HG02885 (cell line): ENCODE results near the gene NCCRP1.
"Not testable (repeated sequence)": the region's sequence is repeated elsewhere in the genome, so short reads cannot be mapped to it uniquely, and the experiment has no call there.

ENCODE experiments used
- ATAC-seq: cut with Tn5 transposase; IDR thresholded peaks from one replicate; pipeline ENCODE4 v1.9.1; 2021; ENCODE audit warnings: mild to moderate bottlenecking; ENCODE audit not compliant: unreplicated experiment, poor library complexity

NCCRP1 gene

DNA sequence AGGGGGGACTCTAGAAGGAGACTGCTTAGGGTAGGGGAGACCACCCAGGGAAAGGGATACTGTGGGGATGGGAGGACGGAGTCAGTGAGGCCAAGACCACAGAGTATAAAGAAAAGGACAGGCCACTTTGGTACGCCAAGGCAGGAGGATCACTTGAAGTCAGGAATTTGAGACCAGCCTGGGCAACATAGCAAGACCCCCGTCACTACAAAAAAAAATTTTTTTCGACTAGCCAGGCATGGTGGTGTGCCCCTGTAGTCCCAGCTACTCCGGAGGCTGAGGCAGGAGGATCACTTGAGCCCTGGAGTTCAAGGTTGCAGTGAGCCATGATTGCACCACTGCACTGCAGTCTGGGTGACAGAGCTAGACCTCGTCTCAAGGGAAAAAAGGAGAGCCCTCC, 41.4 kb downstream of the NCCRP1 start:
- ATAC-seq: no peak

DNA sequence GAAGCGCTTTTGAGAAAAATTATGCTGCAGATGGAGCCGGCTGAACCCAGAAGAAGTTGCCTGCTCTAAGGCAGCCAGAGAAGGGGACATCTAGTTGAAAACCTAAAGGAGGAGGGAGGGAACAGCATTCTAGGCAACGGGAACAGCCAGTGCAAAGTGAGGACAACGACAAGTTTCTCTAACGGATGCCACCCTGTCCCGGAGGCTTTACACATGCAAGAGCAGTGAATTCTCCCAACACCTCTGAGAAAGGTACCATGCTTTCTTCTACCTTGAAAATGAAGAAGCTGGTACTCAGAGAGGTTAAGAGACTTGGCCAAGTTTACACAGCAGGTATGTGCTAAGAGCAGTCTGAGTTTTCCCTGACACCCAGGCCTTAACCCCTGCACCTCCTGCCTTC, 42.2 kb downstream of the NCCRP1 start:
- ATAC-seq: no peak

DNA sequence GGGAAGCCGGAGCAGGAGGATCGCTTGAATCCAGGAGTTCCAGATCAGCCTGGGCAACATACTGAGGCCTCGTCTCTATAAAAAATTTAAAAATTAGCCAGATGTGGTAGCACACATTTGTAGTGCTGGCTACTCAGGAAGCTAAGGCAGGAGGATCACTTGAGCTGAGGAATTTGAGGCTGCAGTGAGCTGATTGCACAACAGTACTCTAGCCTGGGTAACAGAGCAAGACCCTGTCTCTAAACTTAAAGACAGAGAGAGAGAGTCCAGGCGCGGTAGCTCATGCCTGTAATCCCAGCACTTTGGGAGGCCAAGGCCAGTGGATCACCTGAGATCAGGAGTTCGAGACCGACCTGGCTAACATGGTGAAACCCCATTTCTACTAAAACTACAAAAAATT, 43.7 kb downstream of the NCCRP1 start:
- no peak for ATAC-seq

DNA sequence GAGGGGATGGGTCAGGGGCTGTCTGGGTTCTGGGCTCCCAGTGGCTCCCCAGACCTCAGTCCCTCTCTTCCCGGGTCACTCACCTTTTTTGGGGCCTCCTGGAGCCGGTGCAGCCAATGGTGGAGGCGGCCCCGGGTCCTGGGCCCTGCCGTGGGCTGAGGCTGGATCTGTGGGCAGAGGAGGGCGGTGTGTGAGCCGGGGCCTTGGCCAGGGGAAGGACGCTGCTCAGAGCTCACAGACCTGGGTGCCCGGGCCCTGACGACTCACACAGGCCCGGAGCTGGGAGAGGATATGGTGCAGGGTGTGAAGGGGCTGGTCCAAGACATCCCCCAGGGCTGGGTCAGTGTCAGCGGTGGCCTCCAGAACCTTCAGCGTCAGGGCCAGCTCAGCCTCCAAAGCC, 47.0 kb downstream of the NCCRP1 start:
- not testable (repeated sequence) for ATAC-seq

DNA sequence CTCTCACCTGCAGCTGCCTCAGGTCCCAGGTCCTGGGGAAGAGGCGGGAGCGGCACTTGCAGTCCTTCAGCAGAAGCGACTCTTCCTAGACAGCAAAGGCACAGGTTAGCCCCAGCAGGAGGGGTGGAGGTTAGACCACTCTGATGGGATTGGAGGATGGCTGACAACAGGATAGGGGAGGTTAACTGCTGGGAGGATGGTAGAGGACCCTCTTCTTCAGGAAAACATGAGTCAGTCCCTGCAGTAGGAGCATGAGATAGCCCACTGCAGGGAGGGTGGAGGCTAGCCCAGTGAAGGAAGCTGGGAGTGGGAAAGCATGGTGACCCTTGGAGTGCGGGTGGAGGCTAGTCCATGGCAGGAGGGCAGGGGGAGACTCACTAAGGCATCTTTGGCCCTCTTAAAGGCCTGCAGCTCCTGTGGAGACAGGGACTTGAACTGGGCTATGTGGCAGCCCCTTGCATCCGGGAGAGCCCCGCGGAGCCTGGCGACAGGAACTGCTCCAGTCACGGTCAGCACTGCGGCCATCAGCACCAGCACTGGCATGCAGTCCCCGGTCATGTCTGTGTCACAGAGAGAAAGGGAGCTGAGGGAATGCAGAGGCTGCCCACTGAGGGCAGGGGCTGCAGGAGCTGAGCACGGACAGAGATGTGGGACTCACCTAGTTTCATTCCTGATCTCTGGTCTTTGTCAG, 47.8 kb downstream of the NCCRP1 start, which contains the start of gene IFNL3:
Gene IFNL3 (minus strand): TSS at position 597 of the 691 bp plus-strand sequence. CDS start 39 bp downstream, at position 558.
- not testable (repeated sequence) for ATAC-seq

DNA sequence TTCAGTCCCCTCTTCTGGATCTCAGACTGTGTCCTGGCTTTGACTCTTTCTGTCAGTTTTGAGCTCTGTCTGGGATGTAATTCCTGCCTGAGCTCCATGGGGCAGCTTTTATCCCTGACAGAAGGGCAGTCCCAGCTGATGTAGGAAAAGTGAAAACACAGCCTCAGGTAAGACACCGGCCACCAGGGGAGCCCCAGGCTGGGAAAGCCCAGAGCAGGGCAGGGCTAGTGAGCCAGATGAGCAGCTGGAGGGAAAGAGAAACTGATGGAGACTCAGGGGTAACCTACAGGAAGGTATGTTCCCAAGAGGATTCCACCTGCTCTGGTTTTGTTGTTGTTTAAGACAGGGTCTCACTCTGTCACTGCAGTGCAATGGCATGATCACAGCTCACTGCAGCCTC, 48.4 kb downstream of the NCCRP1 start:
- not testable (repeated sequence) for ATAC-seq

DNA sequence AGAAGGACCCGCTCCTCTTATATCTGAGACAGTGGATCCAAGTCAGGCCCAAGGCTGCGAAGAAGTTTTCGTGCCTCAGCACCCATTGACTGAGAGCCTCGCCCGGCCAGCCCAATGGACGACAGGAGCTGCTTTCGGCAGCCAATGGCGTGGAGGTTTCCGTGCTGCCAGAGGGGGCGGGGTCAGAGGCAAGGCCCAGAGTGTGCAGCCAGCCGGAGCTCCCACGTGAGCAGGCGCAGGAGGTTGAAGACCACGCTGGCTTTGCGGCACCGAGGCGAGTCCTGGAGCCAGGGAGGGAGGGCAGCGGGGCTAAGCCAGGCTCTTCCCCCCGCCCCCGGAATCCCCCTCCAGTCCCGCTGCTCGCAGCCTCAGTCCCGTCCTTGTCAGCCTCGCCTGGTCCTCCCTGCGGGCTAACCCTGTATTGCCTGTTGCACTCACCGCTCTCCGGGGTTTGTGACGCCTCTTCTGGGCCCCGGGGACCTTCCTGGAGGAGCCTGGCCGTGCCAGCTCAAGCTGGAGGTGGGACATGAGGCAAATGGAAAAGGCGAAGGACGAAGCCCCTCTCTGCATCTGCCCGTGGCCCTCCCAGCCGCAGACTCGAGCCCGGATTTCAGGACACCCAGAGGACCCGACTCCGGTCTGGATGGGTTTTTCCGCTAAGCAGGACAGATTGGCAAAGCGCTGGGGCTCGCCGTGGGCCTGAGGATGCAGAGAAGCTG, 50.3 kb downstream of the NCCRP1 start:
- no peak for ATAC-seq

DNA sequence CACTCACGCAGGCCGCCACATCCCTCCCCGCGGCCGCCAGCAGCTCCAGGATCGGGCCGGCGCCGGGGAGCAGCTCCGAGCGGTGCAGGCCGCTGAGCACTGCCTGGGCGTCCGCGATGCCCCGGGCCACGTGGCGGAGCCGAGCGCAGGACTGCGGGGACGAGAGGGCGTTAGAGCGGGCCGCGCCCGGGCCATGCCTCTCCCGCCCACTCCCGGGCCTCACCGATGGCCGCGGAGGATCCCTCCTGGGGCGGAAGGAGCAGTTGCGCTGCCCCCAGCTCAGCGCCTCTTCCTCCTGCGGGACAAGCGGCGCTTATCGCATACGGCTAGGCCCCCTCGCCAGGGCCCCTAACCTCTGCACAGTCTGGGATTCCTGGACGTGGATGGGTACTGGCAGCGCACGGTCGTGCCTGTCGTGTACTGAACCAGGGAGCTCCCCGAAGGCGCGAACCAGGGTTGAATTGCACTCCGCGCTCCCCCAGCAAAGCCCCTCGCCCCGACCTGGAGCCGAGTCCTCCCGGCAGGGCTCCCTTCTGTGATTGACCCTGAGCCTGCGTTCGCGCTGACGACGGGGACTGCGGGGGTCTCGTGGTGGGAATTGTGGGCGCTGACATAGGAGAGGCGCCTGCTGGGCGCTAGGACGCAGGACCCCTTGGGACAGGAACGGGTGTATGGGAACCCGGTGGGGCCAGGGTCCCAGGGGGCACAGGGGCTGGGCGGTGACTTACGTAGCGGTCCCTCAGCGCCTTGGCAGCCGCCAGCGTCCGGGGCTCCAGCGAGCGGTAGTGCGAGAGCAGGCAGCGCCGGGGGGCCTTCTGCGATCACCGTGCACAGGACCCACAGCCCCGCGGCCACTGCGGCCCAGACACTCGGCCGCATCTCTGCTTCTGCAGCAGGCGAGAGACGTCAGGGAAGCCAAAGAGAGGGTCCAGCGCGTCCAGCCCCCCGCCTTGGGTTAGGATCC, 51.2 kb downstream of the NCCRP1 start:
- ATAC-seq: no peak

DNA sequence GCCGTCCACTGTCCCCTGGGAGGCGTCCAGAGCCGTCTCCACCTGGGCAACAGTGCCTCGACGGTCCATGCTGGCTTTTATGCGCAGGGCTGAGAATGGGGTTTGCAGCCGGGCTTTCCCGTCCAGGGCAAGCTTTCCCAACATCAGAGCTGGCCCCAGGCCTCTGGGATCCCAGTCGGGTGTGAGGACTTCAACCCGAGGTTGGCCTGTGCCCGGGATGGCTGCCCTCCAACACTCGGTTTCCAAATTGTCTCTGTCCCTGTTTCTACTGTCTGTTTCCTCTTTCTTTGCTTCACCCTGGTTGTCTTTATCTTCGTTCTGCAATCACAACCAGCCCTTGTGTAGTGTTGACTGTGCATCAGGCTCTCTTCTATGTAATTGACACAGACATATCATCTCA, 52.0 kb downstream of the NCCRP1 start, which contains the start of gene IFNL4:
Gene IFNL4 (minus strand): TSS at position 51 of the 400 bp plus-strand sequence.
- ATAC-seq: no peak

DNA sequence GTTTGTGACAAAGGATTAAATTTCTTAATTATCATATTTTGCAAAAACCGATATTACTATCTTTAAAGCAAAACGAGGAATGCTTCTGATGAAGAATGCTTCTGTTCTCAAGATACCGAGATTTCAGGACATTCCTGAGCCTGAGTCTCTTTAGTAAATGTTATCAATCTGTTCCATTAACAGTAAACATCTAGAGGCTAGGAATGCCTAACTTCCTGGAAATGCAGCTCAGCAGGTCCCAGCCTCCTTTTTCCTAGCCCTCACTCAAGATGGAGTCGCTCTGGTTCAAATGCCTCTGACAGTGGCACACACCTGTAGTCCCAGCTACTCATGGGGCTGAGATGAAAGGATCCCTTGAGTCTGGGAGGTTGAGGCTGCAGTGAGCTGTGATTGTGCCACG, 54.3 kb downstream of the NCCRP1 start:
- no peak for ATAC-seq
